B cell (primary cell): ENCODE data around the gene SEMA6A. TPM values are rescaled to one million over a fixed set of nuclear protein-coding genes. Genes with fewer than 3 reads are reported as not detected.

ENCODE experiments used
- ATAC-seq: fragments of 200-7000 bp; cut with Tn5 transposase; one replicate; pipeline ENCODE4 v1.10.0; 2021; ENCODE audit warnings: low read depth, mild to moderate bottlenecking, moderate number of reproducible peaks, moderate library complexity
- CTCF ChIA-PET: fragments of 350-600 bp; sonication (Branson Sonifier 250); formaldehyde crosslinking; loops from one replicate; lab custom pipeline; 2021; ENCODE audit warnings: antibody characterized with exemption, inconsistent platforms; lab: Charles Lee
- POLR2A ChIA-PET: fragments of 350-600 bp; sonication (Branson Sonifier 250); formaldehyde crosslinking; loops from one replicate; lab custom pipeline; 2021; ENCODE audit warnings: antibody characterized with exemption; lab: Charles Lee
- DNase-seq: peaks from one replicate; pipeline ENCODE4 v3.0.0; 2013
- H2AFZ ChIP-seq: 2 replicates; pipeline ENCODE4 v1.6.1; 2012; ENCODE audit warnings: mild to moderate bottlenecking, low read depth, low read length; ENCODE audit not compliant: insufficient read depth, poor library complexity, severe bottlenecking
- H3K27ac ChIP-seq, 2 donors: 1 replicate in 1 of 2; 2 replicates in 1 of 2; pipeline ENCODE4 v1.5.1; 2012 to 2013; ENCODE audit warnings: low read length in 2 of 2, mild to moderate bottlenecking in 2 of 2, moderate library complexity in 1 of 2
- H3K27me3 ChIP-seq, 4 experiments: fragments of 200-600 bp in 1 of 4; sonication (generic) in 1 of 4; replicated peaks in 1 of 4; 1 replicate in 2 of 4; 2 replicates in 2 of 4; pipeline versions ENCODE4 v1.6.1 to v1.7.0; 2013 to 2016; ENCODE audit warnings: low read length in 3 of 4, mild to moderate bottlenecking in 2 of 4, mixed read lengths in 1 of 4, moderate library complexity in 1 of 4; ENCODE audit not compliant: insufficient read depth in 4 of 4, control insufficient read depth in 3 of 4; ENCODE audit errors: control extremely low read depth in 1 of 4
- H3K36me3 ChIP-seq, 2 experiments: replicated peaks in 1 of 2; 1 replicate in 1 of 2; 2 replicates in 1 of 2; pipeline versions ENCODE4 v1.6.1 to v1.7.1; 2013; ENCODE audit warnings: low read length in 1 of 2; ENCODE audit not compliant: insufficient read depth in 2 of 2, control insufficient read depth in 1 of 2; ENCODE audit errors: control extremely low read depth in 1 of 2, extremely low read depth in 1 of 2
- H3K4me1 ChIP-seq, 2 donors: fragments of 200-600 bp in 1 of 2; sonication (generic) in 1 of 2; 1 replicate in 1 of 2; 2 replicates in 1 of 2; pipeline versions ENCODE4 v1.5.1 to v1.6.1; 2013 to 2017; ENCODE audit warnings: low read length in 2 of 2; ENCODE audit not compliant: control insufficient read depth in 2 of 2, insufficient read depth in 2 of 2
- H3K4me2 ChIP-seq: replicated peaks from 2 replicates; pipeline ENCODE3; 2012; ENCODE audit warnings: mild to moderate bottlenecking, low read depth, low read length; ENCODE audit not compliant: poor library complexity, severe bottlenecking
- H3K4me3 ChIP-seq, 5 experiments: fragments of 200-600 bp in 1 of 5; sonication (generic) in 1 of 5; 1 replicate in 3 of 5; 2 replicates in 2 of 5; pipeline versions ENCODE4 v1.5.1 to v1.7.0; 2011 to 2016; ENCODE audit warnings: low read length in 4 of 5, mild to moderate bottlenecking in 4 of 5, low read depth in 2 of 5, control low read depth in 1 of 5, moderate library complexity in 1 of 5; ENCODE audit not compliant: insufficient read depth in 1 of 5; ENCODE audit errors: control extremely low read depth in 1 of 5, extremely low read depth in 1 of 5
- H3K79me2 ChIP-seq: fragments of 200-600 bp; sonication (generic); one replicate; pipeline ENCODE4 v1.6.0; 2016; ENCODE audit warnings: low read length; ENCODE audit not compliant: control insufficient read depth, insufficient read depth
- H3K9ac ChIP-seq: fragments of 200-600 bp; sonication (generic); 2 replicates; pipeline ENCODE4 v1.6.1; 2017; ENCODE audit warnings: mild to moderate bottlenecking, low read length, moderate library complexity
- H3K9me3 ChIP-seq, 3 donors: one replicate each; pipeline versions ENCODE4 v1.6.1 to v1.7.1; 2013; ENCODE audit warnings: low read length in 2 of 3; ENCODE audit not compliant: control insufficient read depth in 2 of 3, insufficient read depth in 1 of 3; ENCODE audit errors: control extremely low read depth in 1 of 3
- H4K20me1 ChIP-seq: 2 replicates; pipeline ENCODE4 v1.6.0; 2012; ENCODE audit warnings: mild to moderate bottlenecking, low read length; ENCODE audit not compliant: insufficient read depth, control insufficient read depth, poor library complexity, severe bottlenecking
- H3K27ac Mint-ChIP-seq: one replicate; pipeline ENCODE4 v1.8.0; 2021; ENCODE audit warnings: mixed read lengths
- H3K27me3 Mint-ChIP-seq: one replicate; pipeline ENCODE4 v1.8.0; 2021; ENCODE audit warnings: mixed read lengths
- H3K4me1 Mint-ChIP-seq: one replicate; pipeline ENCODE4 v1.8.0; 2021; ENCODE audit warnings: mixed read lengths
- H3K4me3 Mint-ChIP-seq: one replicate; pipeline ENCODE4 v1.8.0; 2021; ENCODE audit warnings: mixed read lengths
- H3K9me3 Mint-ChIP-seq: one replicate; pipeline ENCODE4 v1.8.0; 2022; ENCODE audit warnings: mixed read lengths; ENCODE audit not compliant: insufficient read depth
- CTCF ChIP-seq: fragments of 200-600 bp; IDR thresholded peaks from one replicate; pipeline ENCODE4 v1.8.0; 2022; ENCODE audit warnings: antibody characterized with exemption, mild to moderate bottlenecking
- EZH2 ChIP-seq: IDR thresholded peaks from 2 replicates; pipeline ENCODE4 v1.6.1; 2012; ENCODE audit warnings: borderline replicate concordance, low read depth, mild to moderate bottlenecking, moderate library complexity, low read length; ENCODE audit not compliant: insufficient read depth, poor library complexity, severe bottlenecking
- WGBS: methylation state at CpG from one replicate; pipeline ENCODE4 v1.1.5; 2013; ENCODE audit warnings: missing lambda C conversion rate; ENCODE audit not compliant: insufficient coverage; 5-methylcytosine and 5-hydroxymethylcytosine counted together
- intact Hi-C: fragments of 100-400 bp; cut with micrococcal nuclease; formaldehyde crosslinking; loops from one replicate; pipeline ENCODE4 v1.10.0; 2022
- polyA plus RNA-seq: library from polyadenylated mRNA; depleted of rRNA; stranded (reverse); fragments of >200 nt; gene quantifications from 2 replicates; pipeline ENCODE4 v1.2.3, GENCODE V29; 2012
- total RNA-seq, 2 donors: library from RNA; stranded (reverse); fragments of 120-200 nt in 1 of 2; gene quantifications; 1 replicate in 1 of 2; 2 replicates in 1 of 2; pipeline versions ENCODE4 v1.2.3 to v1.2.4, GENCODE V29; 2013 to 2022

Gene SEMA6A
- total and polyA plus RNA-seq, 2 donors (not counting 1 experiment from before 2014, with no cell fraction given) = 0.44 TPM; not detected in 1

GRCh38 chr5:116531117-116531516 is 43.5 kb downstream of the SEMA6A start:
- ChIA-PET POLR2A (no interaction called here), CTCF (no interaction called here)
- 100% methylated on average over 2 of the region's 5 CpGs for WGBS
- DNase-seq (no peak), ATAC-seq (no peak)
- no peaks in the 10 kb centered on the region for H3K79me2 ChIP-seq
- no peak overlapping the region for H3K4me2 ChIP-seq
- H3K27ac ChIP-seq = no peak overlapping the region
- no peaks in the 10 kb centered on the region for H3K27me3 ChIP-seq
- H4K20me1 ChIP-seq = no peaks in the 10 kb centered on the region
- no peaks in the 10 kb centered on the region for H3K4me1 ChIP-seq
- no peaks in the 10 kb centered on the region for H3K36me3 ChIP-seq
- TF ChIP-seq CTCF = no peak
- no peak for TF ChIP-seq EZH2
- no peaks in the 10 kb centered on the region for H3K9me3 Mint-ChIP-seq
- no peak overlapping the region for H3K9ac ChIP-seq
- no peak overlapping the region for H3K4me3 Mint-ChIP-seq
- H3K9me3 ChIP-seq = no peaks in the 10 kb centered on the region
- no peak overlapping the region for H3K4me3 ChIP-seq
- no peaks in the 10 kb centered on the region for H3K4me1 Mint-ChIP-seq
- H3K27me3 Mint-ChIP-seq = no peaks in the 10 kb centered on the region
- intact Hi-C loops = no loop called here
- H3K27ac Mint-ChIP-seq = no peak overlapping the region
- H2AFZ ChIP-seq = no peak overlapping the region

- no peak overlapping the region for H2AFZ ChIP-seq
- H4K20me1 ChIP-seq = no peaks in the 10 kb centered on the region
- no peak for DNase-seq
- H3K4me3 Mint-ChIP-seq = no peak overlapping the region
- intact Hi-C loops = no loop called here
- ChIA-PET POLR2A (no interaction called here), CTCF (no interaction called here)
- H3K79me2 ChIP-seq = no peaks in the 10 kb centered on the region
- H3K9me3 Mint-ChIP-seq = no peaks in the 10 kb centered on the region
- H3K9ac ChIP-seq = no peak overlapping the region
- no peaks in the 10 kb centered on the region for H3K27me3 Mint-ChIP-seq
- H3K9me3 ChIP-seq = no peaks in the 10 kb centered on the region
- no peaks in the 10 kb centered on the region for H3K27me3 ChIP-seq
- no peak overlapping the region for H3K27ac Mint-ChIP-seq
- H3K36me3 ChIP-seq = no peaks in the 10 kb centered on the region
- ATAC-seq = no peak
- no peak overlapping the region for H3K4me2 ChIP-seq
- TF ChIP-seq EZH2 (no peak), CTCF (no peak)
- no peak overlapping the region for H3K27ac ChIP-seq
- WGBS = no CpG with 5 or more reads among the region's 4 CpGs
- no peaks in the 10 kb centered on the region for H3K4me1 ChIP-seq
- H3K4me1 Mint-ChIP-seq = no peaks in the 10 kb centered on the region
- H3K4me3 ChIP-seq = no peak overlapping the region
These were observed 44.3 kb downstream of the SEMA6A start for GRCh38 chr5:116530276-116530675.
